HG03159 (cell line): ENCODE measurements around the gene HOXA13.

Source experiments
- ATAC-seq: cut with Tn5 transposase; IDR thresholded peaks from one replicate; pipeline ENCODE4 v1.9.1; 2021; ENCODE audit warnings: mild to moderate bottlenecking, moderate library complexity; ENCODE audit not compliant: unreplicated experiment

Gene HOXA13

DNA sequence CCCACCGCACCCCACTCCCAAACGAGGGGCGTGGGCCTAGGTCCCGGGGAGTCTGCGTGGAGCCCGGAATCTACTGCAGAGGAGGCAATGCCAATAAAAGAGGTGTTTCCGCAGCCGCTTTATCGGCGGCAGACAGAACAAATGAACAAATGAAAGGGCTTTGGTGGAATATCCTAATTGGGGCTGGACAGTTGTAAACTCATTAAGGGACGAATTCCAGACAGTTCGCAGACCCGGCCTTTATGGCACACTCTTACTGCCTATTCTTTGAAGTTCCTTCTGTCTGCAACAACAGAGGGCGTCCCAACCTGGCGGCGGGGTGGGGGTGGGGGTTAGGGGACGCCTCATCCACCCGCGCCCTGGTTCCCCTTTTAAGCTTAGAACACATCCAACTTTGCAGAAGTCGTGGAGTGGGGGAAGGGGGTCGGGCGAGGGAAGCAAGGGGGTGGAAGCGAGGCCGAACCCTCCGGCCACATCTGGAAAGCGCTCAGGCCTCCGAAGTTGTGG lies 38.6 kb downstream of the HOXA13 start:
- ATAC-seq: no peak

DNA sequence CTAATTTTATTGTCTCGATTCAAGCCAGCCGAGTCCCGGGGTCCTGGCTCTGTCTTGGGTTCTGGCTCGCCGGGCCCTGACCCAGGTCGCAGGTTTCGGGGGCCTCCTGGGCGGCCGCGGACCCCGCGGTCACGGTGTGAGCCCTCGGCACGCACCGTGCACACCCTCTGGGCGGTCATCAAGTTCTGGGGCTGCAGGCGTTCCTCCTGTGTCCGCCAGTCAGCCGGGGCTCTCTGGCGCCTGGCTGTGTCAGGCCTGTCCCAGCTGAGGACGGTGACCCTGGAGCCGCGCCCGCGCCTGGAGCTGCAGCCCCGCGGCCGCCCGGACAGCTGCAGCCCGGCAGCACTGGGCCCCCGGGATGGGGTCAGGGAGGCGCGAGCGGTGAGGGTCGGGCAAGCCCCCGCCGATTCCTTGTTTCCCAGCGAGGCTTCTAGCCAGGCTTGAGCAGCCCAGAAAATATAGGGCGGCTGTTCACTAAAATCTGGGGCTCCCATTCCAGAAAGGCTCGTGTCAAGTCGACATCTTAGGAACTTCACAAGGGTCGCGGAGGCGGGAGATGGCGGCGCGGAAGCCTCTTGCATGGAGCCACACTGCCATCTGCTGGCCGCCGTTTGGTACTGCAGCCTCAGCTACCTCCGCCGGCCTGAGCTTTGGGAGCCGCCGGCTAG lies 39.2 kb downstream of the HOXA13 start:
- ATAC-seq: peak; percentile 63

DNA sequence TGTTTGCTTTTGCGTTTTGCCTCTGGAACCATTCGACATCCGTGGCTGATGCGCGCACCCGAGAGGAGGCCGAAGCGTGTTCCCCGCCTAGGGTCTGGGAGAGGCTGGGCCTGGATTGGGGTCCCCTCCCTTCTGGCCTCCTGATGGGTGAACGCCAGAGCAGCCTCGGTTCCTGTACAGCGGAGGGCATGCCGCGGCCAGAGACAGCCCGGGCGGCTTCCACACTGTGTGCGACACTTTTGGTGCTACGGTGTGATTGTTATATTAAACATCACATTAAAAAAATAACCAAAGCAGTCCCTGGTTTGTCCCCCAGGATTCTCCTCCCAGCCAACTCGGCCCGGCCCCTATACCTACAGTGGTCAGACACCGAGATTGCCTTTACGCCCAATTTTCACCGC lies 39.7 kb downstream of the HOXA13 start:
- ATAC-seq: no peak

DNA sequence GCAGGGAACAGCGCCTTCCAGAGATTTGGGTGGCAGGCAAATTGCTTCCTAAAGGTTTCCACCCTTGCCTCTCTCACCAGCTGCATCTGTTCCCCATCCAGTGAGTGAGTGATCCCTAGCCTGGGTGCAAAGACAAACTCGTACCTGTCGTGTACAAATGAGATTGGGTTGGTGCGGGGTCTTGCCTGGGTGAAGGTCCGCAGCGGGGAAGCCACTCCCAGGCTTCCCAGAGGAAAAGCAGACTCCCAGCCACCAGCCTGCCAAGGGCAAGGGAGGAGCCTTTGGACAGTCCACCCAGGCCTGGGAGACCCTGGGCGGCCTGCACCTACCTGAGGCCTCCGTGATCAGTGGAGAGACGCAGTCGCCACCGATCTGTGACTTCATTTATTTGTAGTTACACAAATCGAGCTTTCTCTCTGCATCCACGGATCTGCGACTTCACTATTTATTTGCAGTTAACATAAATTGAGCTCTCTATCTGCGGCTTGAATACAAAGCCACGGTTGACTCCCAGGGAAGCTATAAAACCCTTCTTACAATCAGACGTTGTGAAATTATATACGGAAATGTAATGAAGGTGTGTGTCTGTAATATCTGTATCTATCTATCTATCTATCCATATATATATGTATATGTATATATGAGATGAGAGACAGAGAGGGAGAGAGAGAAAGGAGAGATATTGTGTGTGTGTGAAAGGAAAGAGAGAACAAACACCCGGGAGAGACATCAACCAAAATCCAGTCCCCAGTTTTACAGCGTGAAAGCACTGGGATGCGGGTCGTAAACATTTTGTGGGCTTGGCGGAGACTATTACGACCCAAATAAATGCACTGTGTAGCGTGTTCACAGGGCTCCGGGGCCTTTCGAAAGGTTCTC lies 40.4 kb downstream of the HOXA13 start:
- no peak for ATAC-seq

DNA sequence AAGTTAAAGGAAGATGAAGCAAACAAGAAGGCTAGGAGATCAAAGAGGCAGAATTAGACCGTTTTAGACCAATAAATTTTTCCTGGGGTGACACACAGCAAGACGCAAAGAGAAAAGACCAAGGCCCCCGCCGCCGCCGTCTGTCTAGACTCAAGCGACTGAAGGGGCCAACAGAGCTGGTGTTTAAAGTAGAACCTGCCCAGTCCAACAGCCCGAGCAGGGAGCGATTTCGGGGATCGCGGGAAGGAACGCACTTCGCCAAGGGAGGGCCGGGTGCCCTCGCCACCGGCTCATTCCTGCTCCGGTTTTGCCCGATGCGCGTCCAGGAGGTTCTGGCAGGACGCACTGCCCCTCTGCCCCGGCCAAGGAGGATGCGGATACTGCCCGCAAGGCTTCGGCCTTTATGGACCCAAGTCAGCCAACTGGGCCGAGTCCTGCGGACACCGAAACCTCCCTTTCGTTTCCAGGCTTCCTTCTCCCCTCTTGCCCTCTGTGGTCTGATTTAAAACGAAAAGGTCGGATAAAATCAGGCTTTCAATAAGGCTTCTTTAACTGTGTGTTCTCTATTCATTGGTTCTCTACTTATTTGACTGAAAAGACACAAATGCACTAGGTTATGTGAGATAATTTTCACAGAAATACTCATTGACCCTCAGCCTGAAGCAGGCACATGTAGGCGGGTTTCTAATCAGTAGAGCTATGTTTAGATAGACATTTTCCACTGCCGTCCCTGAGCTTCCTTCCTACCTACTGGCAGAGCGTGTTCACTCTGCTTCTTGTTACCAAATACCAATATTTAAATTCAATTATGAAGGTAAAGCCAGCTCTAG lies 41.2 kb downstream of the HOXA13 start:
- ATAC-seq: no peak

DNA sequence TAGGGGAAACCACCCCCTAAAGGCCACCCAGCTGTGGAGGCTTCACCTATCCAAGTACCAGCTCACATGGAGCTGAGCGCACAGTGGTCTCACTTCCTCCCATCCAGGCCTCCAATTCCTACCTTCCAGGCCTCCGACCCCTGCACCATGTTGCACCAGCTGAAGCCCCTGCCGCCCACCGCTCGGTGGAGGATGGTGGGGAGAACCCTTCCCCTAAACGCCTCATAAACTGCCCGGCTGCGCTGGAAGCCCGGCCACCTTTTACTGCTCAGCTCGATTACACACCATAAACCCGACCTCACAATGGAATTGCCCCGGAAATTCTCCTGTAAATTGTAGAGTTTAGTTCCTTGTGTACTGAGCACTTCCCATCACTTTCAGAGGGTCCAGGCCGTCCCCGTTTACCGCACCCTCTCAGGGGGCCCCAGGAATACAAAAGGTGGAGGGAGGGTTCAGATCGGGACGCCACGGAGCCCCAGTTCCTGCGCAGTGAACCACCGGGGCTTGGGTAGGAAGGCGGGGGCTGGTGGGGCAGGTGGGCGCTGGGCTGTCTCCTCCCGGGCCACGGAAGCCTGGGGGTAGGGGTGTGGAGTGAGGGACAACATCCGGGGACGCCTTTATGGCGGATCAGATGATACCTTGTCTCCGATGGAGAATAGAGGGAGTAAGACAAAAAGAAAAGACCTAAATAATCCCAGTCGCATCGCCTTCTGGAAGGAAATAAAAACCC lies 42.0 kb downstream of the HOXA13 start:
- no peak for ATAC-seq

- no peak for ATAC-seq
These were observed 42.8 kb downstream of the HOXA13 start for GRCh38 chr7:27156916-27157701.

- no peak for ATAC-seq
These were observed 43.4 kb downstream of the HOXA13 start, which contains the start of gene HOXA7 for GRCh38 chr7:27156508-27156898. Gene HOXA7, minus strand, starts transcription at chr7:27156675. Its CDS starts 130 bp downstream, at chr7:27156545.

DNA sequence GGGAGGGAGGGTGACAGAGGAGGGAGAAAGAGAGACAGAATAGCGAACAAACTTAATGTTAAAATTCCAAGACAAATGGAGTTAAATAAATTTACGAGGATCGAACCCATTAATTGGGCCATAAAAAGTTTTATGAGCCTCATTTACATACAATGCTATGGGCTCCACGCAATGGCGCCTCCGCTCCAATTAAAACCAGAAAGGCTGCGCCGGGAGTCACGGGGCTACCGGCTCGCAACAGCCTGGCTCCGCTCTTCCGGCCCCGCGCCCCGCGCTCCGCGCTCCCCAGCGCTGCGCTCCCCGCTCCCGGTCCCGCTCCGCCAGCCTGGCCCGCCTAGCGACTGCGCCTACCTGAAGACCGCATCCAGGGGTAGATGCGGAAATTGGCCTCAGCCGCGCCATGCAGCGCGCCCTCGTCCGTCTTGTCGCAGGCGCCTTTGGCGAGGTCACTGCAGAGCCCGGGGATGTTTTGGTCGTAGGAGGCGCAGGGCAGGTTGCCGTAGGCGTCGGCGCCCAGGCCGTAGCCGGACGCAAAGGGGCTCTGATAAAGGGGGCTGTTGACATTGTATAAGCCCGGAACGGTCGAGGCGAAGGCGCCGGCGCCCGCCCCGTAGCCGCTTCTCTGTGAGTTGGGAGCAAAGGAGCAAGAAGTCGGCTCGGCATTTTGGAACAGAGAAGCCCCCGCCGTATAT lies 43.9 kb downstream of the HOXA13 start:
- no peak for ATAC-seq

DNA sequence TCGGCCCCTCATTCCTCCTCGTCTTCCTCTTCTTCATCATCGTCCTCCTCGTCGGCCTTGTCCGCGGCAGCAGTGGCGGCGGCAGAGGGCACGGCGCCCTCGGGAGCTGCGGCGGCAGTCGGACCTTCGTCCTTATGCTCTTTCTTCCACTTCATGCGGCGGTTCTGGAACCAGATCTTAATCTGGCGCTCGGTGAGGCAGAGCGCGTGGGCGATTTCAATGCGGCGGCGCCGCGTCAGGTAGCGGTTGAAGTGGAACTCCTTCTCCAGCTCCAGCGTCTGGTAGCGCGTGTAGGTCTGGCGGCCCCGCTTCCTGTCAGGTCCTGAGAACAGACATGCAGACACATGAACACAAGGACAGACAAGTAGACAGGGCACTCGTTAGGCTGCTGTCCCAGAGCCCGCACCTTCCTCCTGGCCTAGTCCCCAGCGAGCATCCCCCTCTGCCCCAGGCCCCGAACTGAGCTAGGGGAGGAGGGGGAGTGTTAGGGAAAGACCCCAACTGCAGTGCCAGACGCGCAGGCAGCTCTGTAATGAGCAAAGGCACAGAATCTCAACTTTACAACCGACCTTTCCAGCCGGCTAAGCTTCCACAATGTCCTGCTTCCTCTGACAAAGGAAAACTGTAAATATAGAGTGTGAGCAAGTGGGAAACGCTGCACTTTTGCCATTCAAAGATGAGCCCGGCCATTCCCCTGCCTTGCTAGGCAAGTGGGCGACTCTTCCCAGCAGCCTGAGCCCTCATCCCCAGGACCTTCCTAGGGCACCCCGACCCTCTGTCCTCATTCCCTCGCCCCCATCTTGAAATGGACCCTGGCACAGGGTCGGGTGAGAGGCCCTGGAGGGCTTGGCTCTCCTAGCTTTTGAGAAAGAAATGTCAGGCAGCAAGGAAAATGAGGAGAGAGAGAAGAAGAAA lies 44.7 kb downstream of the HOXA13 start:
- no peak for ATAC-seq

- no peak for ATAC-seq
These were observed 45.5 kb downstream of the HOXA13 start for GRCh38 chr7:27154369-27154768.

- ATAC-seq: no peak
These were observed 46.4 kb downstream of the HOXA13 start for GRCh38 chr7:27153526-27153925.

DNA sequence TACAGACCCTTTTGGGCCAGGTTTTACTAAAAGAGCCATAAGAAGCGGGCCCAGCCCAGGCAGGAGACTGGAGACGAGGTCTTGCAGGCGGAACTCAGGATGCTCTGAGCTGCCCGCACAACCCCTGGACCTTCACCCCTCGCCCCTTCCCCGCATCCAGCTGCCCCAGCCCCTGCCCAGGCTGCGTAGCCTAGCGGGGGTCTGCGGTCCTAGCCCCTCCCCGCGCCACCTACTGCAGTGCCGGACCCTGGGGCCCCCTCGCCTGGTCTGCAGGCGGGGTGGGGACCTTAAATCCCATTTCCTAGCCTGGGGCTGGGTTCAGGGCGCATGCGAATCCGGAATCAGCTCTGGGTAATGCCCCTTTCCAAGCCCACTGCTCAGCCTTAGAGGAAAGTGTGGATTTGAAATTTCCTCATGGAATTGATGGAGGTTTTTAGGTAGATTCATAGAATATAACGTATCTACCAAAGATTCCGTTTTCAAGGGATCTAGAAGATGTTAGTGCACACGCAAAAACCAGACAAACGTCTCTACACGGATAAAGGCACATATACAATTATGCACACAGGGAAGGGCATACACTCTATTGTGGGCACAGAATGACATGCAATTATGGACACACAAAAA lies 47.0 kb downstream of the HOXA13 start:
- ATAC-seq: no peak

GRCh38 chr7:27151931-27152815 lies 47.7 kb downstream of the HOXA13 start, which contains the start of gene HOXA3:
Gene HOXA3, minus strand, starts transcription at chr7:27152583. Its CDS starts 41,943 bp downstream, at chr7:27110640.
- no peak for ATAC-seq

GRCh38 chr7:27151341-27151930 lies 48.5 kb downstream of the HOXA13 start:
- no peak for ATAC-seq
